Vagina (tissue), 2 donors: ENCODE data around the gene ADAM30.

ENCODE experiments used
- CTCF ChIP-seq, 3 experiments: fragments of 450-650 bp in 2 of 3; fragments of 200-600 bp in 1 of 3; sonication (generic) in 1 of 3; IDR thresholded peaks; one replicate each; pipeline ENCODE4 v1.5.1; 2017 to 2019; ENCODE audit warnings: antibody characterized with exemption in 3 of 3, mild to moderate bottlenecking in 2 of 3, moderate library complexity in 2 of 3
- POLR2AphosphoS5 ChIP-seq, 2 donors: sonication (generic); formaldehyde crosslinking; IDR thresholded peaks; one replicate each; pipeline ENCODE4 v1.9.0; 2017; ENCODE audit warnings: antibody characterized with exemption in 2 of 2, mild to moderate bottlenecking in 2 of 2, low read depth in 1 of 2; ENCODE audit not compliant: insufficient read depth in 1 of 2

DNA sequence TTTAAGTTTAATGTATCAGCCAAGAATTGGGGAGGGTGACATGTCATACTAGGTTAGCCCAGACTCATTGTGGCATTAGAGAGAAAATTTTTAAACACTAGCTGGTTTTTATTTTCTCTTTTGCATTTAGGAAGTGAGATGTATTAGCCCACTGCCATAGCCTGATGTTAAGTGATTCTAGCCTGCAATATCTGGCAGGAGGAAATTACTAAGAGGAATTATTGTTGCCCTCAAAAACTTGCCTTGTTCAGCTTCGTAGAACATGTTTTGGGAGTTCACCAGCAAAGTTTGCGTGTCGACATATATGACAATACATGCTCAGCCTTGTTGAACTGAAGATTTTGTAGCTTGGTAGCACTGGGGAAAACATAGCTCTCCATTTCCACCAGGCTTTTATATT, 12.5 kb downstream of the ADAM30 start:
- TF ChIP-seq CTCF (IDR thresholded peaks at IDR 0.05), result no peak
- no peak for TF ChIP-seq POLR2AphosphoS5 (IDR thresholded peaks at IDR 0.05; ENCODE audit: insufficient read depth in 1 of 2, low read depth in 1 of 2)
